ENCODE results near the gene TOPBP1. TPM values are rescaled to one million over a fixed set of nuclear protein-coding genes. Genes with fewer than 3 reads are reported as not detected.

TOPBP1 gene
- 21.8 and 25.9 TPM in 2 replicates for total RNA-seq

DNA sequence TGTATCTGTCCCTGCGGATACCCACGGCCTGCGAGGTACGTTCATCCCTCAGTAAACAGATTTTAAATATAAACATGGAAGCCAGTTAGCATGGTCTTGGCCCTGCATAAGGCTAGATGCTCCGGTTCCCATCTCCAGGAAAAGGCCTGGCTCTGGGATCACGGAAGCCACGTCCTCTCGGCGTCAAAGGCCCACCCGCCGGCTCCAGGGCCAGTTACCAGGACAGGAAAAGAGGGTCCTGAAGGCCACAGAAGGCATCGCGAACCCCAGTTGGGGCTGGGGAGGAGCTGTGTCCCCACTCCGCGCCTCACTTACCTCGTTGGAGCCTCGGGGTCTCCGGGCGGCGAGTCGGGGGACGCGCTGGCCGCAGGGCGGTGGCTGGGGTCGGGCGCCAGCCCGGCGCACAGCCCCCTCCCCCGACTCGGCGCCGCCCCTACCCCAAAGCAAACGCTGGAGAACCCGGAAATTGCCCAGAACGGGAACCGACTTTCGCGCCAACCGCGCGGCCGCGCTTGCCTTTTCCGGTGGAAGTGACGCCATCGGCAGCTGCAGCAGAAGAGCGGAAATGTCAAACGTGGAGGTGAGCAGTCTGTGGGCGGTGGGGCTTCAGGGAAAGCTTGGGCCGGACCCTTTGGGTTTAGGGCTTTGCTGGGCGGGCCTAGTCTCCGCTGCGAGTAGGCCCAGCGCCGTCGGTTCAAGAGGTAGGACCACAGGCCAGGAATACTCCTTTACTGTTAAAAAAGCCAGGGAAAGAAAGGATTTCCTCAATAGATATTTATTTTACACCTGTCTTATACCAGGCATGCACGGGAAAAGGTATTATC is at the start of gene TOPBP1:
TSS of gene TOPBP1 (minus strand) at position 488 of the 824 bp plus-strand sequence. CDS start 814 bp downstream, outside the sequence.

GRCh38 chr3:133573629-133574194 is 88.0 kb downstream of the TOPBP1 start, which contains the start of gene CDV3:
Gene CDV3 (plus strand): TSS chr3:133573686. CDS start chr3:133574045, 359 bp downstream.

Other genes with a start within 250 kb of the TOPBP1 start
- 135 and 150 TPM in 2 replicates for gene CDV3, start 88.3 kb downstream of the TOPBP1 start, total RNA-seq
- 0.31 and 0.53 TPM in 2 replicates for gene TF, start 84.5 kb upstream of the TOPBP1 start, total RNA-seq
- 64.0 and 88.6 TPM in 2 replicates for gene SRPRB, start 143.9 kb upstream of the TOPBP1 start, total RNA-seq
- gene RAB6B, start 233.9 kb upstream of the TOPBP1 start, total RNA-seq: 0.13 and 0.19 TPM in 2 replicates

All from aortic smooth muscle cell (primary cell).